SKM-1 (cell line): ENCODE results near the gene CEACAM16.

Experiments used
- DNase-seq: peaks from one replicate; lab custom pipeline; 2025; ENCODE audit not compliant: unreplicated experiment; lab: John Stamatoyannopoulos, UW

Gene CEACAM16

GRCh38 chr19:44745341-44745831 is 46.4 kb downstream of the CEACAM16 start:
- DNase-seq, result no peak

GRCh38 chr19:44745887-44746600 is 47.1 kb downstream of the CEACAM16 start:
- no peak for DNase-seq

- no peak for DNase-seq
Measured at GRCh38 chr19:44746616-44746945, 47.6 kb downstream of the CEACAM16 start.

GRCh38 chr19:44746946-44747738 is 48.2 kb downstream of the CEACAM16 start:
- no peak for DNase-seq

- DNase-seq, result no peak
Measured at GRCh38 chr19:44747739-44748425, 48.9 kb downstream of the CEACAM16 start.

- no peak for DNase-seq
Measured at GRCh38 chr19:44748426-44749254, 49.7 kb downstream of the CEACAM16 start, which contains the start of gene BCL3. Gene BCL3, plus strand, starts transcription at chr19:44748708. Its CDS starts 83 bp downstream, at chr19:44748791.

GRCh38 chr19:44749292-44749691 is 50.3 kb downstream of the CEACAM16 start:
- DNase-seq, result no peak

GRCh38 chr19:44749994-44750393 is 51.0 kb downstream of the CEACAM16 start:
- no peak for DNase-seq

- DNase-seq, result no peak
Measured at GRCh38 chr19:44752123-44752815, 53.3 kb downstream of the CEACAM16 start.

- peak; percentile 25 for DNase-seq
Measured at GRCh38 chr19:44752816-44753625, 54.1 kb downstream of the CEACAM16 start.

- no peak for DNase-seq
Measured at GRCh38 chr19:44753626-44753931, 54.6 kb downstream of the CEACAM16 start.

GRCh38 chr19:44753932-44754749 is 55.2 kb downstream of the CEACAM16 start:
- peak; percentile 6 for DNase-seq

- DNase-seq, result no peak
Measured at GRCh38 chr19:44754750-44755080, 55.8 kb downstream of the CEACAM16 start.

GRCh38 chr19:44755219-44755618 is 56.3 kb downstream of the CEACAM16 start:
- no peak for DNase-seq

- no peak for DNase-seq
Measured at GRCh38 chr19:44756089-44756562, 57.2 kb downstream of the CEACAM16 start.

GRCh38 chr19:44757057-44757734 is 58.2 kb downstream of the CEACAM16 start:
- DNase-seq, result no peak

- no peak for DNase-seq
Measured at GRCh38 chr19:44757735-44758505, 59.0 kb downstream of the CEACAM16 start.
